Colon (tissue), 2 donors: ENCODE data around the gene SYT5.
"Not testable (repeated sequence)": the region's sequence is repeated elsewhere in the genome, so short reads cannot be mapped to it uniquely, and the experiment has no call there.

Experiments
- FAIRE-seq: peaks from 2 replicates; lab custom pipeline; 2012; peaks lifted over from hg19 to GRCh38; lab: Jason Lieb, UNC
- donor health status: control.
- donor health status: control.

SYT5 gene

GRCh38 chr19:55179606-55180484 lies at the start of gene SYT5:
SYT5 (minus strand) TSS chr19:55180289; CDS start chr19:55179041, 1,248 bp downstream.
- no peak for FAIRE-seq

- no peak for FAIRE-seq
Measured at GRCh38 chr19:55229789-55230182, 49.7 kb upstream of the SYT5 start.

GRCh38 chr19:55229145-55229788 lies 49.2 kb upstream of the SYT5 start:
- no peak for FAIRE-seq

- no peak for FAIRE-seq
Measured at GRCh38 chr19:55228403-55229031, 48.4 kb upstream of the SYT5 start, which contains the start of gene TMEM86B. TMEM86B (minus strand) TSS chr19:55228763; CDS start chr19:55228741, 22 bp downstream.

GRCh38 chr19:55228015-55228391 lies 47.9 kb upstream of the SYT5 start:
- no peak for FAIRE-seq

GRCh38 chr19:55227241-55228014 lies 47.3 kb upstream of the SYT5 start:
- FAIRE-seq, result no peak

- no peak for FAIRE-seq
Measured at GRCh38 chr19:55226788-55227187, 46.7 kb upstream of the SYT5 start.

- no peak for FAIRE-seq
Measured at GRCh38 chr19:55226273-55226672, 46.2 kb upstream of the SYT5 start.

- FAIRE-seq, result no peak
Measured at GRCh38 chr19:55225415-55225958, 45.4 kb upstream of the SYT5 start.

GRCh38 chr19:55224679-55225414 lies 44.8 kb upstream of the SYT5 start:
- FAIRE-seq, result not testable (repeated sequence)

GRCh38 chr19:55224038-55224665 lies 44.1 kb upstream of the SYT5 start:
- no peak for FAIRE-seq

- FAIRE-seq, result no peak
Measured at GRCh38 chr19:55223291-55224037, 43.4 kb upstream of the SYT5 start.

GRCh38 chr19:55220525-55220924 lies 40.4 kb upstream of the SYT5 start:
- FAIRE-seq, result no peak

GRCh38 chr19:55216461-55217198 lies 36.5 kb upstream of the SYT5 start:
- no peak for FAIRE-seq

- FAIRE-seq, result no peak
Measured at GRCh38 chr19:55213547-55213946, 33.5 kb upstream of the SYT5 start.

GRCh38 chr19:55212447-55212846 lies 32.4 kb upstream of the SYT5 start:
- no peak for FAIRE-seq

- no peak for FAIRE-seq
Measured at GRCh38 chr19:55209693-55210472, 29.8 kb upstream of the SYT5 start.
